PFSK-1 (cell line): ENCODE data around the gene HCST.

Experiments
- FOXP2 ChIP-seq: optimal IDR thresholded peaks from 2 replicates; pipeline ENCODE3; 2011; ENCODE audit warnings: borderline replicate concordance, control low read depth, inconsistent platforms; ENCODE audit not compliant: insufficient read depth; ENCODE audit errors: extremely low read length, extremely low read depth
- POLR2AphosphoS5 ChIP-seq: IDR thresholded peaks from 2 replicates; pipeline ENCODE4 v1.6.1; 2012; ENCODE audit warnings: low read depth, mild to moderate bottlenecking, control low read depth, low read length, moderate library complexity
- SIN3A ChIP-seq: IDR thresholded peaks from 2 replicates; pipeline ENCODE4 v1.6.1; 2012; ENCODE audit warnings: mild to moderate bottlenecking, low read length, moderate library complexity, borderline replicate concordance; ENCODE audit not compliant: insufficient read depth
- TAF1 ChIP-seq: IDR thresholded peaks from 2 replicates; pipeline ENCODE4 v1.6.1; 2012; ENCODE audit warnings: low read length, control low read depth, borderline replicate concordance; ENCODE audit not compliant: insufficient read depth
- TF ChIP-seq, protein P1 (sequence below), 2 experiments: IDR thresholded peaks; 2 replicates each; pipeline versions ENCODE4 v1.6.1 to v1.8.0; 2011 to 2012; ENCODE audit warnings: low read depth in 2 of 2, low read length in 2 of 2, control low read depth in 1 of 2, inconsistent platforms in 1 of 2, mild to moderate bottlenecking in 1 of 2, moderate library complexity in 1 of 2; ENCODE audit not compliant: insufficient read depth in 1 of 2

DNA sequence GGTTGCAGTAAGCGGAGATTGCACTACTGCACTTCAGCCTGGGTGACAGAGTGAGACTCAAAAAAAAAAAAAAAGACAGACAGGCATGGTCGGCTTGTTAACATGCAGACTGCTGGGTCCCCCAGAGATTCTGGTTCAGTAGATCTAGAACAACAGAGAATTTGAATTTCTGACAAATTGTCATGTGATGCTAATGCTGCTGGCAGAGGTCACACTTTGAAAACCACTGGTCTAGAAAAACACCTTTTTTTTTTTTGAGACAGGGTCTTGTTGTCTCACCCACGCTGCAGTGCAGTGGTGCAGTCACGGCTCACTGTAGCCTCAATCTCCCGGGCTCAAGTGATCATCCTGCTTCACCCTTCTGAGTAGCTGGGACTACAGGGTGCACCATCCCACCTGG is 26.2 kb downstream of the HCST start:
- TF ChIP-seq POLR2AphosphoS5 (no peak), TAF1 (no peak), FOXP2 (no peak), SIN3A (no peak)
- TF ChIP-seq, protein P1, sequence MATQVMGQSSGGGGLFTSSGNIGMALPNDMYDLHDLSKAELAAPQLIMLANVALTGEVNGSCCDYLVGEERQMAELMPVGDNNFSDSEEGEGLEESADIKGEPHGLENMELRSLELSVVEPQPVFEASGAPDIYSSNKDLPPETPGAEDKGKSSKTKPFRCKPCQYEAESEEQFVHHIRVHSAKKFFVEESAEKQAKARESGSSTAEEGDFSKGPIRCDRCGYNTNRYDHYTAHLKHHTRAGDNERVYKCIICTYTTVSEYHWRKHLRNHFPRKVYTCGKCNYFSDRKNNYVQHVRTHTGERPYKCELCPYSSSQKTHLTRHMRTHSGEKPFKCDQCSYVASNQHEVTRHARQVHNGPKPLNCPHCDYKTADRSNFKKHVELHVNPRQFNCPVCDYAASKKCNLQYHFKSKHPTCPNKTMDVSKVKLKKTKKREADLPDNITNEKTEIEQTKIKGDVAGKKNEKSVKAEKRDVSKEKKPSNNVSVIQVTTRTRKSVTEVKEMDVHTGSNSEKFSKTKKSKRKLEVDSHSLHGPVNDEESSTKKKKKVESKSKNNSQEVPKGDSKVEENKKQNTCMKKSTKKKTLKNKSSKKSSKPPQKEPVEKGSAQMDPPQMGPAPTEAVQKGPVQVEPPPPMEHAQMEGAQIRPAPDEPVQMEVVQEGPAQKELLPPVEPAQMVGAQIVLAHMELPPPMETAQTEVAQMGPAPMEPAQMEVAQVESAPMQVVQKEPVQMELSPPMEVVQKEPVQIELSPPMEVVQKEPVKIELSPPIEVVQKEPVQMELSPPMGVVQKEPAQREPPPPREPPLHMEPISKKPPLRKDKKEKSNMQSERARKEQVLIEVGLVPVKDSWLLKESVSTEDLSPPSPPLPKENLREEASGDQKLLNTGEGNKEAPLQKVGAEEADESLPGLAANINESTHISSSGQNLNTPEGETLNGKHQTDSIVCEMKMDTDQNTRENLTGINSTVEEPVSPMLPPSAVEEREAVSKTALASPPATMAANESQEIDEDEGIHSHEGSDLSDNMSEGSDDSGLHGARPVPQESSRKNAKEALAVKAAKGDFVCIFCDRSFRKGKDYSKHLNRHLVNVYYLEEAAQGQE (IDR thresholded peaks at IDR 0.05; ENCODE audit: insufficient read depth in 1 of 2, low read depth in 2 of 2, low read length in 2 of 2) = no peak
